ENCODE results near the gene S100A7A. TPM values are rescaled to one million over a fixed set of nuclear protein-coding genes. Genes with fewer than 3 reads are reported as not detected.
"Not testable (repeated sequence)": the region's sequence is repeated elsewhere in the genome, so short reads cannot be mapped to it uniquely, and the experiment has no call there.

S100A7A gene
- total RNA-seq, 2 donors from 2014 or later: not detected

DNA sequence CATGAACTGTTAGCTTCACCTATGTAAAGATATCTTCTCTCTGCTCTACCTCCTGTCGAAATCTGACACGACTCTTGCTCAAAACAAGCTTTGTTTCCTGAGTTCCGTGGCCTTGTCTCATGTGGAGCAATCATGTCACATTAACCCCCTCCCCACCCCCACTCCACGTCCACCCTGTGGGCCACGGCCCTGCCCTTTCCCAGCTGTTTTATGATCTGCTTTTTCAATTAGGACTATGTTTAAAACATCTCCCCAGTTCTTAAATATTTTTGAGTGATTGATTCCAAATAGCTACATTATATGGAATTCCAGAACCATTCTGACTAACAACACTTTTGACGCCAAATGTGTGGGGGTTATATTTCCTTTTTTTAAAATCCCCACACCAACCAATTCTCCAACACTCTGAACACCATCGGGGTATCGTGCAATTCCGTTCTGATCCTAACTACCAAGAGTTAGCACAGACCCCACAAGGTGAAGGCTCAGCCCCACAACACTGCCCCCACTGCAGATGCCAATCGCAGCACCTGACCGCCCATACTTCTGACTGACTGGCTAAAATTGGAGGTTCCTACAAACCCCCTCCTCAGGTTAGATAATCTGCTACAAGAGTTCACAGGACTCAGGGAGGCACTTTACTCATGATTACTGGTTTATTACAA, 12.8 kb upstream of the S100A7A start:
- no peak overlapping the region for H3K27ac ChIP-seq
- H3K4me1 ChIP-seq (ENCODE audit: control insufficient read depth in 1 of 2, low read depth in 2 of 2): no peaks in the 10 kb centered on the region
- H3K27me3 ChIP-seq (replicated peaks; ENCODE audit: insufficient read depth): no peaks in the 10 kb centered on the region
- DNase-seq (ENCODE audit: low spot score): no peak
- ATAC-seq (ENCODE audit: insufficient number of reproducible peaks, low FRiP score, low read depth): no peak
- TF ChIP-seq, protein P1, sequence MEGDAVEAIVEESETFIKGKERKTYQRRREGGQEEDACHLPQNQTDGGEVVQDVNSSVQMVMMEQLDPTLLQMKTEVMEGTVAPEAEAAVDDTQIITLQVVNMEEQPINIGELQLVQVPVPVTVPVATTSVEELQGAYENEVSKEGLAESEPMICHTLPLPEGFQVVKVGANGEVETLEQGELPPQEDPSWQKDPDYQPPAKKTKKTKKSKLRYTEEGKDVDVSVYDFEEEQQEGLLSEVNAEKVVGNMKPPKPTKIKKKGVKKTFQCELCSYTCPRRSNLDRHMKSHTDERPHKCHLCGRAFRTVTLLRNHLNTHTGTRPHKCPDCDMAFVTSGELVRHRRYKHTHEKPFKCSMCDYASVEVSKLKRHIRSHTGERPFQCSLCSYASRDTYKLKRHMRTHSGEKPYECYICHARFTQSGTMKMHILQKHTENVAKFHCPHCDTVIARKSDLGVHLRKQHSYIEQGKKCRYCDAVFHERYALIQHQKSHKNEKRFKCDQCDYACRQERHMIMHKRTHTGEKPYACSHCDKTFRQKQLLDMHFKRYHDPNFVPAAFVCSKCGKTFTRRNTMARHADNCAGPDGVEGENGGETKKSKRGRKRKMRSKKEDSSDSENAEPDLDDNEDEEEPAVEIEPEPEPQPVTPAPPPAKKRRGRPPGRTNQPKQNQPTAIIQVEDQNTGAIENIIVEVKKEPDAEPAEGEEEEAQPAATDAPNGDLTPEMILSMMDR (IDR thresholded peaks at IDR 0.05): no peak
- no peaks in the 10 kb centered on the region for H3K9me3 ChIP-seq
- no peaks in the 10 kb centered on the region for H3K36me3 ChIP-seq
- no peak overlapping the region for H3K4me3 ChIP-seq

DNA sequence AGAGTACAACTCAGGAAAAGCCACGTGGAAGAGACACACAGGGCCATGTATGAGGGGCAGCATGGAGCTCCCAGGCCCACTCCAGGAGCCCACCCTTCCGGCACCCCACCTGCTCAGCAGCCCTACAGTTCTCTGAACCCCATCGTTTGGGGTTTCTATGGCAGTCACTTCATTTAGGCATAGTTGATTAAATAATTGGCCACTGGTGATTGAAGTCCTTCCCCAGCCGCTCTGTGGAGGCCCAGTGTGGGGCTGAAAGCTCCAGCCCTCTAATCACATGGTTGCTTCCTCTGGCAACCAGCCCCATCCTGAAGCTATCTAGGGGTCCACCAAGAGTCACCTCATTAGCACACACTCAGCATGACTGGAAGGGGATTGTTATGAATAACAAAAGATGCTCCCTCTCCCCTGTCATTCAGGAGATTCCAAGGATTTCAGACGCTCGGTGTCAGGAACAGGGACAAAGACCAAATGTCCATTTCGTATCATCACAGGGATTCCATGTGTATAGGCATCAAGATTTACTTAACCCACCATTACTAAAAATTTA, 12.2 kb upstream of the S100A7A start:
- Histone ChIP-seq H3K4me3 (no peak overlapping the region), H3K9me3 (no peaks in the 10 kb centered on the region), H3K4me1 (ENCODE audit: control insufficient read depth in 1 of 2, low read depth in 2 of 2) (no peaks in the 10 kb centered on the region), H3K36me3 (no peaks in the 10 kb centered on the region), H3K27me3 (replicated peaks; ENCODE audit: insufficient read depth) (no peaks in the 10 kb centered on the region), H3K27ac (no peak overlapping the region)
- no peak for DNase-seq (ENCODE audit: low spot score)
- no peak for ATAC-seq (ENCODE audit: insufficient number of reproducible peaks, low FRiP score, low read depth)
- TF ChIP-seq, protein P1 (IDR thresholded peaks at IDR 0.05): no peak

DNA sequence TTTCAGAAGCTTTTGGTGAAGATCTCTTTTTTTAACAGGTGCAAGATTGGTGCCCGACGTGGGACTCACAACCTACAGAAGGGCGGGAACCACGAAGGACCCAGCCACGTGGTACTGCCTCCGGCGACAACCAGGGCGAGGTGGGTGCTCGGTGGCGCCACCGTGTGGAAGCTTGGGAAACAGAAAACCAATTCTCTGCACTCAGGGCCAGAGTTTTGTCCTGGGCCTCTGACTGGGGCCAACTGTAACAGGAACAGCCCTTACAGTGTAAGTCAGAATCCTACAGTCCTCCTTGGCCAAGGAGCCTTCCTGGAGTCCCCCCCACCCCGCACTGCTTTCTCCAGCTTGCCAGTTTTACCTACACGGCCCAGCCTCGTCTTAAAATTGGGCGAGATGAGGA, 11.6 kb upstream of the S100A7A start:
- H3K27ac ChIP-seq: no peak overlapping the region
- TF ChIP-seq, protein P1 (IDR thresholded peaks at IDR 0.05): peak; percentile 43
- no peak for DNase-seq (ENCODE audit: low spot score)
- no peak overlapping the region for H3K4me3 ChIP-seq
- no peaks in the 10 kb centered on the region for H3K9me3 ChIP-seq
- no peak for ATAC-seq (ENCODE audit: insufficient number of reproducible peaks, low FRiP score, low read depth)
- H3K27me3 ChIP-seq (replicated peaks; ENCODE audit: insufficient read depth): no peaks in the 10 kb centered on the region
- H3K4me1 ChIP-seq (ENCODE audit: control insufficient read depth in 1 of 2, low read depth in 2 of 2): no peaks in the 10 kb centered on the region
- H3K36me3 ChIP-seq: no peaks in the 10 kb centered on the region

DNA sequence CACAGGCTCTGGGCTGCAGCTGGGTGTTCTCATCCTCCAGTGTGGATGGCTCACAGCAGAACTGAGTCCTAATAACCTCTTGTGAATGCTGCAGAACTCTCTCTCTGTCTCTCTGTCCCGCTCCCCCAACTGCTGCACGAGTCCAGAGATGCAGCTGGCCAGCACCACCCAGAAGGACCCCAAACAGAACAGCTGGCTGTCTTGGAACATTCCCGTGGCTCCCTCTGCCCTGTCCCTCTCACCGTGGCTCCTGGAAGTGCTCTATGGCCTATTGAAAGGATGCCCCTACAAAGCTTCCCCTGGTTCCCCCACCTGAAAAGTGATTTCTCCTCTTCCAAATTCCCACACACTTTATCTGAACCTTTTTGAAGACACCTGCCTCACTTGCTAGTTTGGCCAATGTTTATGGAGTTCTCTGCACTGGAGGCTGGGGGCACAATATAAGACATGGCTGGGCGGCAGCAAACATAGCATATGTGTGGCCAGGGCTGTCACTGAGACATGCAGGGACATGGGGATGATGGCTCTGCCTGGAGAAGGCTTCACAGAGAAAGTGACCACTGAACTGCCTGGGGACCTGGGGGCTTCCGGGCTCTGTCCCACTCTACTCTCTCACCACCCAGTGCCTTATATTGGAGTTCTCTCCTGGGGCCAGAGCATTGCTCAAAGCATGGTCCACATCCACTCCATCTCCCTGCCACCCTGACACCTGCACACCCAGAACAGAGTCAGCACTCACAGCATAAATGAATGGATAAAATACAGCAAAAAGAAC, 10.3 kb upstream of the S100A7A start:
- not testable (repeated sequence) for DNase-seq (ENCODE audit: low spot score)

DNA sequence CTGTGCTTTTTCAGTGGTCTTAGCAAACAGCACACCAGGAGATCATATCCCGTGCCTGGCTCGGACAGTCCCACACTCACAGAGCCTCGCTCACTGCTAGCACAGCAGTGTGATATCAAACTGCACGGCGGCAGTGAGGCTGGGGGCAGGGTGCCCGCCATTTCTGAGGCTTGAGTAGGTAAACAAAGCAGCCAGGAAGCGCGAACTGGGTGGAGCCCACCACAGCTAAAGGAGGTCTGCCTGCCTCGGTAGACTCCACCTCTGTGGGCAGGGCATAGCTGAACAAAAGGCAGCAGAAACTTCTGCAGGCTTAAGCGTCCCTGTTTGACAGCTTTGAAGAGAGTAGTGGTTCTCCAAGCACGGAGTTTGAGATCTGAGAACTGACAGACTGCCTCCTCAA, 9.0 kb upstream of the S100A7A start:
- not testable (repeated sequence) for H3K36me3 ChIP-seq; DNase-seq (ENCODE audit: low spot score)

More for the DNA sequence above, 10.3 kb upstream of the S100A7A start:
- not testable (repeated sequence) for H3K9me3 ChIP-seq; H3K36me3 ChIP-seq; H3K4me3 ChIP-seq; H3K27me3 ChIP-seq (replicated peaks; ENCODE audit: insufficient read depth); ATAC-seq (ENCODE audit: insufficient number of reproducible peaks, low FRiP score, low read depth); H3K4me1 ChIP-seq (ENCODE audit: control insufficient read depth in 1 of 2, low read depth in 2 of 2); H3K27ac ChIP-seq

DNA sequence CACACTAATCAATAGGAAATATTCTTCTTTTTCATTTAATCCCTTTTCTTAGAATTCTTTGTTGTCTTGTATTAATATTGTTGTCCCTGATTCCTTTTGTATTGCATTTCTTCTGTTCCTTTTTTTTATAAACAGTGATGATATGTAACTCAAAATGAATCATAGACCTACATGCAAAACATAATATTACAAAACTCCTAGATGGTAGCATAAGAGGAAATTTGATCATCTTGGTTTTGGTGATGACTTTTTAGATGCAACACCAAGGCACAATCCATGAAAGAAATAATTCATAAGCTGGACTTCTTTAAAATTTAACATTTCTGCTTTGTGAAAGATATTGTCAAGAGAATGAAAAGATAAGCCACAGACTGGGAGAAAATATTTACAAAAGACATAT, 2.4 kb upstream of the S100A7A start:
- not testable (repeated sequence) for H3K4me3 ChIP-seq; H3K27ac ChIP-seq; ATAC-seq (ENCODE audit: insufficient number of reproducible peaks, low FRiP score, low read depth); DNase-seq (ENCODE audit: low spot score); H3K4me1 ChIP-seq (ENCODE audit: control insufficient read depth in 1 of 2, low read depth in 2 of 2); H3K27me3 ChIP-seq (replicated peaks; ENCODE audit: insufficient read depth); H3K9me3 ChIP-seq; H3K36me3 ChIP-seq

More for the DNA sequence above, 9.0 kb upstream of the S100A7A start:
- not testable (repeated sequence) for H3K27me3 ChIP-seq (replicated peaks; ENCODE audit: insufficient read depth); H3K4me3 ChIP-seq; H3K4me1 ChIP-seq (ENCODE audit: control insufficient read depth in 1 of 2, low read depth in 2 of 2); H3K9me3 ChIP-seq; H3K27ac ChIP-seq; ATAC-seq (ENCODE audit: insufficient number of reproducible peaks, low FRiP score, low read depth)
